CD14-positive monocyte (primary cell): ENCODE data around the gene MADCAM1. TPM values are rescaled to one million over a fixed set of nuclear protein-coding genes. Genes with fewer than 3 reads are reported as not detected.

ENCODE experiments used
- DNase-seq, 3 donors: peaks; one replicate each; pipeline ENCODE4 v3.0.0-alpha.2; 2011 to 2022
- H2AFZ ChIP-seq: 2 replicates; pipeline ENCODE4 v1.6.0; 2012; ENCODE audit warnings: mild to moderate bottlenecking, low read depth, low read length, inconsistent platforms; ENCODE audit not compliant: insufficient read depth, poor library complexity, severe bottlenecking
- H3K27ac ChIP-seq, 2 donors: 1 replicate in 1 of 2; 2 replicates in 1 of 2; pipeline ENCODE4 v1.5.1; 2012 to 2013; ENCODE audit warnings: low read length in 2 of 2, control low read depth in 1 of 2, inconsistent platforms in 1 of 2, low read depth in 1 of 2, mild to moderate bottlenecking in 1 of 2
- H3K27me3 ChIP-seq, 2 donors: one replicate each; pipeline versions ENCODE4 v1.6.0 to v1.6.1; 2011 to 2013; ENCODE audit warnings: low read length in 2 of 2; ENCODE audit not compliant: control insufficient read depth in 2 of 2, insufficient read depth in 2 of 2
- H3K36me3 ChIP-seq, 2 donors: replicated peaks in 1 of 2; 1 replicate in 1 of 2; 2 replicates in 1 of 2; pipeline versions ENCODE4 v1.5.1 to v1.6.1; 2012 to 2013; ENCODE audit warnings: low read length in 2 of 2, control low read depth in 1 of 2, inconsistent platforms in 1 of 2, mild to moderate bottlenecking in 1 of 2; ENCODE audit not compliant: insufficient read depth in 2 of 2, control insufficient read depth in 1 of 2
- H3K4me1 ChIP-seq, 2 donors: 1 replicate in 1 of 2; 2 replicates in 1 of 2; pipeline versions ENCODE4 v1.5.1 to v1.6.1; 2012 to 2013; ENCODE audit warnings: low read length in 2 of 2, control low read depth in 1 of 2, inconsistent platforms in 1 of 2, mild to moderate bottlenecking in 1 of 2, moderate library complexity in 1 of 2; ENCODE audit not compliant: insufficient read depth in 2 of 2, control insufficient read depth in 1 of 2
- H3K4me2 ChIP-seq: replicated peaks from 2 replicates; pipeline ENCODE3; 2012; ENCODE audit warnings: low read length, moderate library complexity, mild to moderate bottlenecking; ENCODE audit not compliant: poor library complexity, severe bottlenecking; ENCODE audit errors: extremely low read depth
- H3K4me3 ChIP-seq, 3 experiments: fragments of 200-600 bp in 1 of 3; sonication (generic) in 1 of 3; replicated peaks in 1 of 3; 1 replicate in 2 of 3; 2 replicates in 1 of 3; pipeline ENCODE4 v1.5.1; 2011 to 2013; ENCODE audit warnings: low read length in 3 of 3, mild to moderate bottlenecking in 3 of 3, control low read depth in 2 of 3, low read depth in 2 of 3, inconsistent platforms in 1 of 3, moderate library complexity in 1 of 3
- H3K79me2 ChIP-seq: 2 replicates; pipeline ENCODE4 v1.6.0; 2012; ENCODE audit warnings: mild to moderate bottlenecking, control low read depth, inconsistent platforms, low read length, moderate library complexity; ENCODE audit not compliant: insufficient read depth
- H3K9ac ChIP-seq: 2 replicates; pipeline ENCODE4 v1.6.0; 2017; ENCODE audit warnings: low read length, mild to moderate bottlenecking; ENCODE audit not compliant: insufficient read depth, poor library complexity, severe bottlenecking
- H3K9me3 ChIP-seq, 2 donors: replicated peaks in 1 of 2; 1 replicate in 1 of 2; 2 replicates in 1 of 2; pipeline versions ENCODE4 v1.5.1 to v1.6.1; 2012 to 2013; ENCODE audit warnings: low read length in 2 of 2, control low read depth in 1 of 2; ENCODE audit not compliant: control insufficient read depth in 1 of 2, insufficient read depth in 1 of 2
- H4K20me1 ChIP-seq: 2 replicates; pipeline ENCODE4 v1.6.0; 2012; ENCODE audit warnings: mild to moderate bottlenecking, low read length, control low read depth, moderate library complexity; ENCODE audit not compliant: insufficient read depth
- H3K27ac Mint-ChIP-seq, 7 donors: one replicate each; pipeline ENCODE4 v1.8.0; 2020; ENCODE audit warnings: mild to moderate bottlenecking in 7 of 7, mixed read lengths in 7 of 7, moderate library complexity in 6 of 7, inconsistent platforms in 2 of 7
- H3K27me3 Mint-ChIP-seq, 3 donors: one replicate each; pipeline ENCODE4 v1.8.0; 2021 to 2022; ENCODE audit warnings: low read depth in 3 of 3, mild to moderate bottlenecking in 3 of 3, mixed read lengths in 3 of 3, moderate library complexity in 3 of 3, inconsistent platforms in 1 of 3
- H3K36me3 Mint-ChIP-seq, 2 donors: one replicate each; pipeline ENCODE4 v1.8.0; 2020; ENCODE audit warnings: mixed read lengths in 2 of 2, inconsistent platforms in 1 of 2, mild to moderate bottlenecking in 1 of 2
- H3K4me1 Mint-ChIP-seq: one replicate; pipeline ENCODE4 v1.8.0; 2020; ENCODE audit warnings: mild to moderate bottlenecking, mixed read lengths
- H3K4me3 Mint-ChIP-seq, 2 donors: one replicate each; pipeline ENCODE4 v1.8.0; 2020; ENCODE audit warnings: mild to moderate bottlenecking in 2 of 2, mixed read lengths in 2 of 2, moderate library complexity in 1 of 2
- H3K9me3 Mint-ChIP-seq, 7 donors: one replicate each; pipeline ENCODE4 v1.8.0; 2020 to 2022; ENCODE audit warnings: mixed read lengths in 7 of 7, mild to moderate bottlenecking in 6 of 7, moderate library complexity in 6 of 7, inconsistent platforms in 2 of 7
- WGBS: methylation state at CpG from one replicate; pipeline ENCODE4 v1.1.5; 2013; ENCODE audit warnings: missing lambda C conversion rate; ENCODE audit not compliant: insufficient coverage; 5-methylcytosine and 5-hydroxymethylcytosine counted together
- intact Hi-C, 2 donors: fragments of 100-400 bp; cut with micrococcal nuclease; formaldehyde crosslinking; loops; one replicate each; pipeline versions ENCODE4 v1.15.0 to v1.15.1; 2023
- polyA plus RNA-seq, 3 donors: library from polyadenylated mRNA; depleted of rRNA in 1 of 3; unstranded in 2 of 3; stranded (reverse) in 1 of 3; fragments of 300-500 nt in 2 of 3; fragments of >200 nt in 1 of 3; fragmentation: Illumina TruSeq in 2 of 3; gene quantifications; 1 replicate in 2 of 3; 2 replicates in 1 of 3; pipeline ENCODE4 v1.2.3, GENCODE V29; 2012 to 2021
- TF ChIP-seq, protein P1 (sequence below): fragments of 200-600 bp; IDR thresholded peaks from one replicate; pipeline ENCODE4 v1.8.0; 2022; ENCODE audit warnings: antibody characterized with exemption, mild to moderate bottlenecking

Gene MADCAM1
- polyA plus RNA-seq, 3 donors, result 0.17 TPM; not detected in 2

DNA sequence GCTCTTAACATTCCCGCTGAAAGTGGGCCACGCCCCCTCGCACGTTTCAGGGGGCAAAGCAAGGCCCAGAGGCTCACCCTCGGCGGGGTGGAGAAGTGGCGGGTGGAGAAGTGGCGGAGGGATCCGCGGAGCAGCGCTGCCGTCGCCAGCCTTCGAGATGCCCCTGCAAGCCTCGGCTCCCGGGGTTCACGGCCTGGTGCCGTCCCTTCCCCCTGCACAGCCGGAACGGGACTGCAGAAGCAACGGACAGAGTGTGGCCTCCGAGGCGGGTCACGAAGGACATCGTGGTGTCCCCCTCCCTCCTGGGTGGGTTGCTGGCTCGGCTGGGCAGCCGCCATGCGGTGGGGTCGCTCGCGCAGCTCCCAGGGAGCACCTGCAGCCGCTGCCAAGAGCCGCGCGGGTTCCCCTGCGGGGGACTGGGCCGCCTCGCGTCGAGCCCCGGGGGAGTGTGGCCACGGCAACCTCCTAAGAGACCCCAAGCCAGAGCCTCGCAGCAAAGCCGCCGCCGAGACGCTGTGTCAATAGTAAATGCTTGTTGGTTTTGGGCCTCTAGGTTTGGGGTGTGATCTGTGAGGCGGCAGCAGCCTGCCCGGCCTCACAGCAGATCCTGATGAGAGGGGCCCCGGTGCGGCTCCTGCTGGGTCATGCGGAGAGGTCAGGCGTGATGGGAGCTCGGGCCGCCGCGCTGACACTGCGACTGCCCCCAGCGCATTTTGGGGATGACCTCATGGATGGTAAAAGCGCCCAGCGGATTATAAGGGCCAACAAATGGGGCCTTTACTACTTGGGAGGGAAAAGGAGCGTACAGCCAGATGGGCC, 16.5 kb downstream of the MADCAM1 start:
- Histone ChIP-seq H3K27ac (no peak overlapping the region), H3K9ac (no peak overlapping the region), H3K4me1 (peaks cover 24 to 33% of the 10 kb centered on the region in 2 donors), H4K20me1 (peaks cover 29% of the 10 kb centered on the region), H3K27me3 (peaks cover 0 to 13% of the 10 kb centered on the region in 2 donors), H3K9me3 (no peaks in the 10 kb centered on the region), H3K4me3 (no peak overlapping the region), H2AFZ (no peak overlapping the region), H3K79me2 (peaks cover 13% of the 10 kb centered on the region), H3K4me2 (no peak overlapping the region), H3K36me3 (peaks cover 0 to 5% of the 10 kb centered on the region in 2 donors)
- DNase-seq, result no peak
- peaks cover 0 to 3% (median 0%) of the 10 kb centered on the region in 7 donors for H3K9me3 Mint-ChIP-seq
- peak overlapping the region in 1 of 7 donors; percentile 61 for H3K27ac Mint-ChIP-seq
- intact Hi-C loops, result no loop called here
- TF ChIP-seq, protein P1, sequence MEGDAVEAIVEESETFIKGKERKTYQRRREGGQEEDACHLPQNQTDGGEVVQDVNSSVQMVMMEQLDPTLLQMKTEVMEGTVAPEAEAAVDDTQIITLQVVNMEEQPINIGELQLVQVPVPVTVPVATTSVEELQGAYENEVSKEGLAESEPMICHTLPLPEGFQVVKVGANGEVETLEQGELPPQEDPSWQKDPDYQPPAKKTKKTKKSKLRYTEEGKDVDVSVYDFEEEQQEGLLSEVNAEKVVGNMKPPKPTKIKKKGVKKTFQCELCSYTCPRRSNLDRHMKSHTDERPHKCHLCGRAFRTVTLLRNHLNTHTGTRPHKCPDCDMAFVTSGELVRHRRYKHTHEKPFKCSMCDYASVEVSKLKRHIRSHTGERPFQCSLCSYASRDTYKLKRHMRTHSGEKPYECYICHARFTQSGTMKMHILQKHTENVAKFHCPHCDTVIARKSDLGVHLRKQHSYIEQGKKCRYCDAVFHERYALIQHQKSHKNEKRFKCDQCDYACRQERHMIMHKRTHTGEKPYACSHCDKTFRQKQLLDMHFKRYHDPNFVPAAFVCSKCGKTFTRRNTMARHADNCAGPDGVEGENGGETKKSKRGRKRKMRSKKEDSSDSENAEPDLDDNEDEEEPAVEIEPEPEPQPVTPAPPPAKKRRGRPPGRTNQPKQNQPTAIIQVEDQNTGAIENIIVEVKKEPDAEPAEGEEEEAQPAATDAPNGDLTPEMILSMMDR, result no peak
- no peak overlapping the region for H3K4me3 Mint-ChIP-seq
- H3K27me3 Mint-ChIP-seq, result peaks cover 10 to 25% (median 11%) of the 10 kb centered on the region in 3 donors
- H3K36me3 Mint-ChIP-seq, result peaks cover 15 to 24% of the 10 kb centered on the region in 2 donors
- WGBS, result 69% methylated on average over 42 of the region's 62 CpGs
- peaks cover 24% of the 10 kb centered on the region for H3K4me1 Mint-ChIP-seq

DNA sequence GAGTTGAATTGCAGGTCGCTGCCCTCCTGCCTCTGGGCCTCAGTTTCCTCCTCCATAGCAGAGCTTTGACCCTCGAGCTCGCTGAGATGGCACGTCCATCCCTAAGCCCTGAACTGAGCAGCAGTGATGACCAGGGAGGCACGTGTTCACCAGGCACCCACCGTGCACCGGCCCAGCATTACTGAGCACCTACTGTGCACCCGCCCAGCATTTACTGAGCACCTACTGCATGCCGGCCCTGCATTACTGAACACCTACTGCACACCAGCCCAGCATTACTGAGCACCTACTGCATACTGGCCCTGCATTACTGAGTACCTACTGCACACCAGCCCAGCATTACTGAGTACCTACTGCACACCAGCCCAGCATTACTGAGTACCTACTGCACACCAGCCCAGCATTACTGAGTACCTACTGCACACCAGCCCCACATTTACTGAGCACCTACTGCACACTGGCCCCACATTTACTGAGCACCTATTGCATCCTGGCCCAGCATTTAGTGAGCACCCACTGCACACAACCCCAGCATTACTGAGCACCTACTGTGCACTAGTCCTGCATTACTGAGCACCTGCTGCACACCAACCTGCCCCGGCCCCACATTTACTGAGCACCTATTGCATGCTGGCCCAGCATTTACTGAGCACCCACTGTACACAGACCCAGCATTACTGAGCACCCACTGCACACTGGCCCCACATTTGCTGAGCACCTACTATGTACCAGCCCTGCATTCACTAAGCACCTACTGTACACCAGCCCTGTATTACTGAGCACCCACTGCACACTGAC, 17.3 kb downstream of the MADCAM1 start:
- H2AFZ ChIP-seq, result no peak overlapping the region
- H3K4me3 ChIP-seq, result no peak overlapping the region
- Mint-ChIP-seq H3K4me1 (peaks cover 16% of the 10 kb centered on the region), H3K4me3 (no peak overlapping the region), H3K27ac (peak overlapping the region in 2 of 7 donors; percentile 2 to 6), H3K27me3 (peaks cover 11 to 32% (median 14%) of the 10 kb centered on the region in 3 donors), H3K36me3 (peaks cover 15 to 24% of the 10 kb centered on the region in 2 donors), H3K9me3 (peaks cover 0 to 3% (median 0%) of the 10 kb centered on the region in 7 donors)
- H3K36me3 ChIP-seq, result peaks cover 0 to 5% of the 10 kb centered on the region in 2 donors
- no peaks in the 10 kb centered on the region for H3K9me3 ChIP-seq
- WGBS, result 95% methylated on average over 10 of the region's 10 CpGs
- no peak overlapping the region for H3K9ac ChIP-seq
- peaks cover 17 to 25% of the 10 kb centered on the region in 2 donors for H3K4me1 ChIP-seq
- no peak overlapping the region for H3K27ac ChIP-seq
- H3K4me2 ChIP-seq, result no peak overlapping the region
- DNase-seq, result no peak
- peaks cover 5% of the 10 kb centered on the region for H3K79me2 ChIP-seq
- H3K27me3 ChIP-seq, result peaks cover 0 to 13% of the 10 kb centered on the region in 2 donors
- H4K20me1 ChIP-seq, result peaks cover 21% of the 10 kb centered on the region
- intact Hi-C loops, result no loop called here
- TF ChIP-seq, protein P1, result no peak
